ENCODE data around the gene MCC.

MCC gene

GRCh38 chr5:113031104-113031503 is 457.1 kb downstream of the MCC start:
- TF ChIP-seq CTCF (IDR thresholded peaks at IDR 0.05; ENCODE audit: insufficient read depth, missing control alignments), result no peak
- FAIRE-seq, result no peak

GRCh38 chr5:113029614-113030013 is 458.6 kb downstream of the MCC start:
- DNase-seq (ENCODE audit: insufficient read length, low spot score) (no peak), FAIRE-seq (no peak)
- TF ChIP-seq CTCF (IDR thresholded peaks at IDR 0.05; ENCODE audit: insufficient read depth, missing control alignments), result no peak

More at GRCh38 chr5:113031104-113031503, 457.1 kb downstream of the MCC start:
- DNase-seq (ENCODE audit: insufficient read length, low spot score), result no peak

- FAIRE-seq, result no peak
- no peak for TF ChIP-seq CTCF (IDR thresholded peaks at IDR 0.05; ENCODE audit: insufficient read depth, missing control alignments)
- DNase-seq (ENCODE audit: insufficient read length, low spot score), result no peak
Observed at GRCh38 chr5:113027431-113027830, 460.8 kb downstream of the MCC start.

GRCh38 chr5:113027015-113027414 is 461.2 kb downstream of the MCC start:
- FAIRE-seq, result no peak
- no peak for TF ChIP-seq CTCF (IDR thresholded peaks at IDR 0.05; ENCODE audit: insufficient read depth, missing control alignments)
- DNase-seq (ENCODE audit: insufficient read length, low spot score), result no peak

GRCh38 chr5:113026211-113026610 is 462.0 kb downstream of the MCC start:
- DNase-seq (ENCODE audit: insufficient read length, low spot score) (no peak), FAIRE-seq (no peak)
- no peak for TF ChIP-seq CTCF (IDR thresholded peaks at IDR 0.05; ENCODE audit: insufficient read depth, missing control alignments)

- DNase-seq (ENCODE audit: insufficient read length, low spot score), result no peak
- no peak for TF ChIP-seq CTCF (IDR thresholded peaks at IDR 0.05; ENCODE audit: insufficient read depth, missing control alignments)
- FAIRE-seq, result no peak
Observed at GRCh38 chr5:113025596-113025995, 462.7 kb downstream of the MCC start.

- DNase-seq (ENCODE audit: insufficient read length, low spot score), result no peak
- no peak for TF ChIP-seq CTCF (IDR thresholded peaks at IDR 0.05; ENCODE audit: insufficient read depth, missing control alignments)
Observed at GRCh38 chr5:113024076-113024697, 464.1 kb downstream of the MCC start.

More at GRCh38 chr5:113024076-113024697, 464.1 kb downstream of the MCC start:
- FAIRE-seq, result no peak
